H1 (cell line): ENCODE results near the gene CELF6. TPM values are rescaled to one million over a fixed set of nuclear protein-coding genes. Genes with fewer than 3 reads are reported as not detected.

Experiments
- CTCF ChIA-PET: fragments of 300-600 bp; sonication (Branson Sonifier 250); formaldehyde crosslinking; loops from one replicate; lab custom pipeline; 2021; ENCODE audit not compliant: partially characterized antibody; lab: Charles Lee
- POLR2A ChIA-PET: fragments of 300-600 bp; sonication (Branson Sonifier 250); formaldehyde crosslinking; loops from one replicate; lab custom pipeline; 2021; ENCODE audit warnings: inconsistent platforms; ENCODE audit not compliant: partially characterized antibody; lab: Charles Lee
- DNase-seq, 2 experiments: peaks; one replicate each; pipeline versions ENCODE4 v3.0.0 to v3.0.0-alpha.2; 2010 to 2022; ENCODE audit warnings: low spot score in 2 of 2, low read depth in 1 of 2, mixed read lengths in 1 of 2
- FAIRE-seq: peaks from 2 replicates; lab custom pipeline; 2011; peaks lifted over from hg19 to GRCh38; lab: Jason Lieb, UNC
- H2AFZ ChIP-seq: 2 replicates; pipeline ENCODE4 v1.8.1; 2012; ENCODE audit warnings: low read length, inconsistent platforms
- H2AK5ac ChIP-seq: 2 replicates; pipeline ENCODE4 v1.6.1; 2013; ENCODE audit warnings: low read depth, low read length
- H2BK120ac ChIP-seq: replicated peaks from 2 replicates; pipeline ENCODE3; 2013; ENCODE audit warnings: low read depth, low read length, inconsistent platforms
- H2BK12ac ChIP-seq: 2 replicates; pipeline ENCODE4 v1.6.1; 2013; ENCODE audit warnings: low read depth, low read length
- H2BK15ac ChIP-seq: 2 replicates; pipeline ENCODE4 v1.6.1; 2013; ENCODE audit warnings: low read length
- H2BK20ac ChIP-seq: 2 replicates; pipeline ENCODE4 v1.6.1; 2013; ENCODE audit warnings: low read length
- H2BK5ac ChIP-seq: 2 replicates; pipeline ENCODE4 v1.6.1; 2013; ENCODE audit warnings: low read depth, low read length
- H3K14ac ChIP-seq: 2 replicates; pipeline ENCODE4 v1.6.1; 2013; ENCODE audit warnings: inconsistent platforms; ENCODE audit not compliant: insufficient read length
- H3K18ac ChIP-seq: 2 replicates; pipeline ENCODE4 v1.6.1; 2013; ENCODE audit warnings: low read length; ENCODE audit errors: extremely low read depth
- H3K23ac ChIP-seq: 2 replicates; pipeline ENCODE4 v1.6.1; 2013; ENCODE audit warnings: inconsistent platforms; ENCODE audit not compliant: insufficient read length
- H3K23me2 ChIP-seq: 2 replicates; pipeline ENCODE4 v1.6.1; 2013; ENCODE audit warnings: low read depth, low read length
- H3K27ac ChIP-seq: 2 replicates; pipeline ENCODE4 v1.6.1; 2011; ENCODE audit warnings: low read depth, low read length, inconsistent platforms
- H3K27me3 ChIP-seq, 4 experiments: replicated peaks in 1 of 4; 1 replicate in 1 of 4; 2 replicates in 3 of 4; pipeline versions ENCODE4 v1.6.1 to v1.8.1; 2011 to 2013; ENCODE audit warnings: low read length in 3 of 4, mild to moderate bottlenecking in 3 of 4, inconsistent platforms in 2 of 4, mixed read lengths in 2 of 4, moderate library complexity in 1 of 4; ENCODE audit not compliant: control insufficient read depth in 3 of 4, insufficient read depth in 3 of 4; ENCODE audit errors: extremely low read depth in 1 of 4
- H3K36me3 ChIP-seq, 4 experiments: 2 replicates each; pipeline versions ENCODE4 v1.6.1 to v1.8.1; 2011 to 2013; ENCODE audit warnings: mild to moderate bottlenecking in 4 of 4, low read length in 3 of 4, moderate library complexity in 2 of 4, control low read depth in 1 of 4, inconsistent platforms in 1 of 4; ENCODE audit not compliant: insufficient read depth in 4 of 4, control insufficient read depth in 2 of 4
- H3K4ac ChIP-seq: replicated peaks from 2 replicates; pipeline ENCODE3; 2013; ENCODE audit warnings: low read length, low read depth, mixed read lengths, inconsistent platforms; ENCODE audit not compliant: insufficient read length
- H3K4me1 ChIP-seq, 4 experiments: replicated peaks in 1 of 4; 1 replicate in 1 of 4; 2 replicates in 3 of 4; pipeline versions ENCODE4 v1.6.1 to v1.8.1; 2011 to 2013; ENCODE audit warnings: low read length in 3 of 4, inconsistent platforms in 2 of 4, mixed read lengths in 1 of 4; ENCODE audit not compliant: insufficient read depth in 4 of 4, control insufficient read depth in 3 of 4
- H3K4me2 ChIP-seq, 2 experiments: 2 replicates each; pipeline versions ENCODE4 v1.6.1 to v1.8.1; 2011 to 2013; ENCODE audit warnings: low read depth in 2 of 2, low read length in 2 of 2, control low read depth in 1 of 2, inconsistent platforms in 1 of 2, mild to moderate bottlenecking in 1 of 2; ENCODE audit not compliant: insufficient read depth in 1 of 2
- H3K4me3 ChIP-seq, 4 experiments: fragments of 200-600, 300-600 bp in 1 of 4; sonication (generic), shearing (Covaris generic), sonication (Bioruptor Twin) in 1 of 4; 2 replicates each; pipeline versions ENCODE4 v1.5.1 to v1.8.1; 2011 to 2016; ENCODE audit warnings: low read length in 4 of 4, low read depth in 3 of 4, control low read depth in 2 of 4, inconsistent platforms in 2 of 4, mild to moderate bottlenecking in 2 of 4, mixed read lengths in 1 of 4, moderate library complexity in 1 of 4; ENCODE audit not compliant: insufficient read depth in 2 of 4; ENCODE audit errors: extremely low read depth in 1 of 4
- H3K56ac ChIP-seq: replicated peaks from 2 replicates; pipeline ENCODE3; 2013; ENCODE audit warnings: low read depth, mild to moderate bottlenecking, mixed read lengths, low read length, inconsistent platforms; ENCODE audit not compliant: insufficient read length
- H3K79me1 ChIP-seq: 2 replicates; pipeline ENCODE4 v1.6.1; 2013; ENCODE audit warnings: low read depth, low read length, control low read depth
- H3K79me2 ChIP-seq, 2 experiments: 2 replicates each; pipeline versions ENCODE4 v1.6.1 to v1.8.1; 2012 to 2013; ENCODE audit warnings: low read length in 2 of 2, mild to moderate bottlenecking in 2 of 2, inconsistent platforms in 1 of 2; ENCODE audit not compliant: insufficient read depth in 2 of 2, control insufficient read depth in 1 of 2
- H3K9ac ChIP-seq, 4 experiments: replicated peaks in 1 of 4; 1 replicate in 1 of 4; 2 replicates in 3 of 4; pipeline versions ENCODE4 v1.6.1 to v1.8.1; 2011 to 2013; ENCODE audit warnings: low read depth in 3 of 4, low read length in 3 of 4, control low read depth in 2 of 4, mild to moderate bottlenecking in 2 of 4, moderate library complexity in 2 of 4, inconsistent platforms in 1 of 4; ENCODE audit errors: extremely low read depth in 1 of 4
- H3K9me3 ChIP-seq, 2 experiments: 2 replicates each; pipeline versions ENCODE4 v1.6.1 to v1.8.1; 2012 to 2013; ENCODE audit warnings: mild to moderate bottlenecking in 2 of 2, moderate library complexity in 2 of 2, control low read depth in 1 of 2, inconsistent platforms in 1 of 2, low read depth in 1 of 2, low read length in 1 of 2, mixed read lengths in 1 of 2; ENCODE audit not compliant: insufficient read depth in 2 of 2
- H4K20me1 ChIP-seq, 2 experiments: replicated peaks in 1 of 2; 2 replicates each; pipeline versions ENCODE3 to v1.8.1; 2011 to 2013; ENCODE audit warnings: inconsistent platforms in 2 of 2, low read length in 2 of 2, mild to moderate bottlenecking in 1 of 2; ENCODE audit not compliant: insufficient read depth in 2 of 2, control insufficient read depth in 1 of 2
- H4K5ac ChIP-seq: 2 replicates; pipeline ENCODE4 v1.6.1; 2013; ENCODE audit warnings: low read length, low read depth, mixed read lengths, inconsistent platforms; ENCODE audit not compliant: insufficient read length
- H4K8ac ChIP-seq: 2 replicates; pipeline ENCODE4 v1.8.0; 2013; ENCODE audit warnings: mild to moderate bottlenecking, moderate library complexity, low read length, inconsistent platforms; ENCODE audit not compliant: insufficient read depth; ENCODE audit errors: extremely low read depth
- H4K91ac ChIP-seq: replicated peaks from 2 replicates; pipeline ENCODE3; 2013; ENCODE audit warnings: low read length, mixed read lengths, inconsistent platforms; ENCODE audit not compliant: insufficient read length
- BACH1 ChIP-seq: IDR thresholded peaks from 2 replicates; pipeline ENCODE4 v1.6.1; 2012; ENCODE audit warnings: low read length, improper control_type of control experiment
- CBX5 ChIP-seq: fragments of 300-800, 300-1000 bp; sonication (generic); IDR thresholded peaks from 2 replicates; pipeline ENCODE4 v1.7.1; 2016; ENCODE audit warnings: antibody characterized with exemption, low read length, low read depth
- CHD2 ChIP-seq: IDR thresholded peaks from 2 replicates; pipeline ENCODE4 v1.6.1; 2012; ENCODE audit warnings: low read length, improper control_type of control experiment
- EGR1 ChIP-seq: IDR thresholded peaks from 2 replicates; pipeline ENCODE4 v1.6.1; 2011; ENCODE audit warnings: low read depth, low read length, borderline replicate concordance
- GABPA ChIP-seq: IDR thresholded peaks from 2 replicates; pipeline ENCODE4 v1.6.1; 2011; ENCODE audit warnings: mild to moderate bottlenecking, low read length, moderate library complexity, borderline replicate concordance; ENCODE audit not compliant: insufficient read depth
- JUND ChIP-seq: IDR thresholded peaks from 2 replicates; pipeline ENCODE4 v1.6.1; 2011; ENCODE audit warnings: mild to moderate bottlenecking, improper control_type of control experiment, low read length
- NRF1 ChIP-seq: IDR thresholded peaks from 2 replicates; pipeline ENCODE4 v1.6.1; 2011; ENCODE audit warnings: mild to moderate bottlenecking, low read depth, low read length, improper control_type of control experiment
- POLR2A ChIP-seq, 2 experiments: IDR thresholded peaks; 1 replicate in 1 of 2; 2 replicates in 1 of 2; pipeline ENCODE4 v1.6.1; 2011; ENCODE audit warnings: low read depth in 2 of 2, low read length in 2 of 2, mild to moderate bottlenecking in 2 of 2; ENCODE audit errors: control extremely low read depth in 1 of 2
- POLR2AphosphoS5 ChIP-seq: IDR thresholded peaks from 2 replicates; pipeline ENCODE4 v1.6.1; 2011; ENCODE audit warnings: low read depth, low read length
- RFX5 ChIP-seq: IDR thresholded peaks from 2 replicates; pipeline ENCODE4 v1.6.1; 2011; ENCODE audit warnings: low read depth, low read length, improper control_type of control experiment, borderline replicate concordance
- SIRT6 ChIP-seq: IDR thresholded peaks from one replicate; pipeline ENCODE4 v1.7.1; 2012; ENCODE audit warnings: low read length, inconsistent platforms
- YY1 ChIP-seq: IDR thresholded peaks from 2 replicates; pipeline ENCODE4 v1.6.1; 2011; ENCODE audit warnings: low read depth, mild to moderate bottlenecking, low read length
- WGBS, 2 experiments: shearing (Covaris generic) in 1 of 2; methylation state at CpG; one replicate each; pipeline versions ENCODE4 v1.1.6 to v1.1.7; 2013 to 2015; ENCODE audit warnings: low lambda C conversion rate in 2 of 2, mixed read lengths in 2 of 2, inconsistent platforms in 1 of 2, low coverage in 1 of 2, missing lambda C conversion rate in 1 of 2; ENCODE audit not compliant: insufficient replicate concordance in 2 of 2, insufficient coverage in 1 of 2, insufficient read length in 1 of 2; ENCODE audit errors: extremely low coverage in 1 of 2, missing lambda C conversion rate in 1 of 2; 5-methylcytosine and 5-hydroxymethylcytosine counted together
- polyA plus RNA-seq, 7 experiments: library from polyadenylated mRNA; depleted of rRNA in 3 of 7; stranded (reverse) in 5 of 7; unstranded in 2 of 7; fragments of >200 nt in 5 of 7; fragments of 200-250 nt in 2 of 7; gene quantifications; 1 replicate in 5 of 7; 2 replicates in 1 of 7; 4 replicates in 1 of 7; pipeline versions ENCODE4 v1.2.1 to v1.2.3, GENCODE V29; 2011 to 2013; ENCODE audit warnings: missing spikeins in 2 of 7, mixed read lengths in 2 of 7
- total RNA-seq: library from RNA; stranded (reverse); fragmentation: NEBNext Ultra II Directional; extraction: Animal tissue kit (Norgen Biotek cat#: 25700); gene quantifications from 2 replicates; pipeline ENCODE4 v1.2.1, GENCODE V29; 2021
- TF ChIP-seq, protein P1 (sequence below): IDR thresholded peaks from 2 replicates; pipeline ENCODE4 v1.6.1; 2011; ENCODE audit warnings: low read depth, mild to moderate bottlenecking, low read length; ENCODE audit not compliant: insufficient read depth

CELF6 gene
- total and polyA plus RNA-seq, 2 of the 8 experiments (the other 6 are each of a cell fraction or from before 2014, with no cell fraction given): 0.09 to 0.19 TPM

DNA sequence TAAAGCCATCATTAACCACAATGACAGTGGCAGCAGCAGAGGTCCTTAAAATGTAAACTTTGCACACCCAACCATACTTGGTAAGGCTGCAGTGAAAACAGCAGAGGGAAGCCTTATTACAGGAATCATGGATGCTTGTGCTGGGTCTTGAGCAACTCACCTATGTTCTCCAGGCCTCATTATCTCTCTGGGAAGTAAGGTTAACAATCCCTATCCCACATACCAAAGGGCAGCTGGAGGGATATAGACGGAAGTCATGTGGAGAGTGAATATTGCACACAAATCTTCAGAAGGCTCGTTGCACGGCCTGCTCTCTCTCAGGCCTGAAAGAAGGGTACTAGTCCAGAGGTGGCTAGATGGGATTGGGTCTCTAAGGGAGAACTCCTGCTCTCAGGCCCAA, 25.8 kb upstream of the CELF6 start:
- no peaks in the 10 kb centered on the region for H3K79me1 ChIP-seq
- no peak overlapping the region for H3K23ac ChIP-seq
- no peak overlapping the region for H2AK5ac ChIP-seq
- no peak overlapping the region for H2BK15ac ChIP-seq
- H3K27ac ChIP-seq: no peak overlapping the region
- peaks cover 0 to 1% of the 10 kb centered on the region in 2 experiments for H4K20me1 ChIP-seq
- TF ChIP-seq EGR1: no peak
- TF ChIP-seq YY1: no peak
- no peak for TF ChIP-seq RFX5
- no peak for TF ChIP-seq NRF1
- no peak for TF ChIP-seq GABPA
- TF ChIP-seq CHD2: no peak
- no peak for TF ChIP-seq CBX5
- TF ChIP-seq JUND: no peak
- no peak for TF ChIP-seq SIRT6
- TF ChIP-seq BACH1: no peak
- TF ChIP-seq POLR2AphosphoS5: no peak
- TF ChIP-seq POLR2A (IDR thresholded peaks at IDR 0.05; ENCODE audit: control extremely low read depth in 1 of 2, low read depth in 2 of 2, low read length in 2 of 2): no peak
- TF ChIP-seq, protein P1, sequence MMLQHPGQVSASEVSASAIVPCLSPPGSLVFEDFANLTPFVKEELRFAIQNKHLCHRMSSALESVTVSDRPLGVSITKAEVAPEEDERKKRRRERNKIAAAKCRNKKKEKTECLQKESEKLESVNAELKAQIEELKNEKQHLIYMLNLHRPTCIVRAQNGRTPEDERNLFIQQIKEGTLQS: no peak
- TF ChIP-seq, all 59 proteins: peak for 0
- Histone ChIP-seq H3K4me2 (no peak overlapping the region), H4K91ac (no peak overlapping the region), H3K56ac (no peak overlapping the region), H2AFZ (no peak overlapping the region), H3K36me3 (peaks cover 2 to 44% (median 20%) of the 10 kb centered on the region in 4 experiments; a peak in 7 of 8 replicates), H3K4ac (no peak overlapping the region), H3K18ac (no peak overlapping the region), H2BK120ac (no peak overlapping the region), H2BK5ac (no peak overlapping the region), H4K8ac (no peak overlapping the region), H3K4me1 (peaks cover 0 to 2% (median 2%) of the 10 kb centered on the region in 4 experiments; a peak in 4 of 7 replicates), H3K23me2 (no peaks in the 10 kb centered on the region), H3K27me3 (no peaks in the 10 kb centered on the region), H3K9me3 (no peaks in the 10 kb centered on the region), H3K14ac (no peak overlapping the region), H2BK20ac (no peak overlapping the region), H3K4me3 (no peak overlapping the region), H3K79me2 (no peaks in the 10 kb centered on the region), H4K5ac (no peak overlapping the region), H2BK12ac (no peak overlapping the region), H3K9ac (no peak overlapping the region)
- ChIA-PET POLR2A (no interaction called here), CTCF (no interaction called here)
- FAIRE-seq: no peak
- WGBS, 2 experiments: 90% methylated on average over 3 of the region's 3 CpGs; no CpG with 5 or more reads in 1 of the 2 experiments
- no peak for DNase-seq
